Measurements from ENCODE around the gene PFDN6.

DNA sequence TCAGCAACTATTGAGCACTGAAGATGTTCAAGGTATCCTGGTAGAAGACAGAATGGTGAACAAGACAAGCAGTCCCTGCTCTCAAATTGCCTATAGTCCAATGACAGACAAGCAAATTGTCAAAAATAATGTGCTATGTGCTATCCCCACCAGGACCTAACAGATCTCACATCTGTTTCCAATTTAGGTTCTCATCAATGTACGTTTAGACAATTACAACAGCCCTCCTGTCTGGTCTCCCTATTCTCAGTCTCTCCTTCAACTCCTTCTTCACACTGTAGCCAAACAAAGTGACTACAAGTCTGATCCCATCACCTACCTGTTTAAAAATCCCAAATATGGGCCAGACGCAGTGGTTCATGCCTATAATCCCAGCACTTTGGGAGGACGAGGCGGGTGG lies 17.0 kb downstream of the PFDN6 start:
- TF ChIP-seq SP1 (IDR thresholded peaks at IDR 0.05) (no peak), FOXM1 (IDR thresholded peaks at IDR 0.05; ENCODE audit: borderline replicate concordance) (no peak), BHLHE40 (IDR thresholded peaks at IDR 0.05; ENCODE audit: borderline replicate concordance) (no peak), FOXA1 (IDR thresholded peaks at IDR 0.05) (no peak), TARDBP (IDR thresholded peaks at IDR 0.05) (no peak), SUZ12 (IDR thresholded peaks at IDR 0.05) (no peak), NFRKB (IDR thresholded peaks at IDR 0.05) (no peak), LEF1 (IDR thresholded peaks at IDR 0.05; ENCODE audit: borderline replicate concordance) (no peak), ARNT (IDR thresholded peaks at IDR 0.05) (no peak), FOXK2 (IDR thresholded peaks at IDR 0.05) (no peak), CTBP1 (IDR thresholded peaks at IDR 0.05; ENCODE audit: borderline replicate concordance) (no peak), HDGF (IDR thresholded peaks at IDR 0.05; ENCODE audit: borderline replicate concordance) (no peak)
- TF ChIP-seq, protein P1, sequence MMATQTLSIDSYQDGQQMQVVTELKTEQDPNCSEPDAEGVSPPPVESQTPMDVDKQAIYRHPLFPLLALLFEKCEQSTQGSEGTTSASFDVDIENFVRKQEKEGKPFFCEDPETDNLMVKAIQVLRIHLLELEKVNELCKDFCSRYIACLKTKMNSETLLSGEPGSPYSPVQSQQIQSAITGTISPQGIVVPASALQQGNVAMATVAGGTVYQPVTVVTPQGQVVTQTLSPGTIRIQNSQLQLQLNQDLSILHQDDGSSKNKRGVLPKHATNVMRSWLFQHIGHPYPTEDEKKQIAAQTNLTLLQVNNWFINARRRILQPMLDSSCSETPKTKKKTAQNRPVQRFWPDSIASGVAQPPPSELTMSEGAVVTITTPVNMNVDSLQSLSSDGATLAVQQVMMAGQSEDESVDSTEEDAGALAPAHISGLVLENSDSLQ (IDR thresholded peaks at IDR 0.05), result no peak
